ENCODE results near the gene PRDM16.

PRDM16 gene

DNA sequence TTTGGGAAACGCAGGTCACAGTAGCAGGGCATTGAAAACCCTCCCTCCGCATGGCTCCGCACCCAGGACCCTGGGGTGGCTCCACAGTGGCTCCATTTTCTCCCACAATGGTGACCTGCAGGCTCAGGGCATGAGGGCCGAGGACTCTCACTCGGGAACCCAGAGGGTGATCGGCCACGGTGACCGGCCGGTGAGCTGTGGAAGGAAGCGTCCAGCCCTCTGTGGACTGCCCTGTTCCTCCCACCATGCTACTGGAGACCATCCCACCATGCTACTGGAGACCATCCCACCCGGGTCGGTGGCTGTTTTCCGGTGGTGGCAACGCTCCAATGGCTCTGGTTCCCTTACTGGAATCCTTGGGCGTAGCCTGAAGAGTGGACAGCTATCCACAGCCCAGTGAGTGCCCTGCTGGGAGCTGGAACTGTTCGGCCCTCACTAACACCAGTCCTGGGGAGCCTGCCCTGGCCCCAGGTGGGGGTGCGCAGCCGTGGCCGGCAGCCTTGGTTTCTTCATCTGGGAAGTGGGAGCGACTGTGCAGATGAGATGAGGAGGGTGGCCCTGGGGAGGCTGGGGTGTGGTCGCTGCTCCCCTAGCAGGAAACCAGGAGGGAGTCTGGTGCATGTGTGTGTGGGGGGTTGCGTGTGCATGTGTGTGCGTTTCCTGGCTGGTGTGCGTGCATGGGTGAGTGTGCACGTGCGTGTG is 59.6 kb downstream of the PRDM16 start:
- no peak for DNase-seq

GRCh38 chr1:3129133-3129490 is 60.1 kb downstream of the PRDM16 start:
- DNase-seq: no peak

DNA sequence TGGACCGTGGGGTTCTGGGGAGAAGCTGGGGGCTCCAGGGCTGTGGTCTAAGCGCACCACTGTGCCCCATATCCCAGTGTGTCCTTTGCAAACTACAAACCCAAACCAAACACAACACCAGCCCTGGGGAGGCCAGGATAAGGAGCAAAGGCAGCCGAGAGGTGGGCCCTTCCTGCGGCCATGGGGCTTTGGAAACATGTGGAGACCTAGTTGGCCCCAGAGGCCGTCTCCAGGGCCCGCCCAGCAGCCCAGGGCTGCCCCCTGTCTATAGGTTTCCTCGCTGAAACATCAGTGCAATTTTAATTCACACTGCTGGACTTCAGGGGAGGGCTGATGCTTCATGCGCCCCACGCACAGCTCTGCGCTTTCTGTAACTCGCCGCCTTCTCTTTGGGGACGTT is 61.3 kb downstream of the PRDM16 start:
- no peak for DNase-seq

- no peak for DNase-seq
These were observed 63.7 kb downstream of the PRDM16 start for GRCh38 chr1:3132660-3133059.

GRCh38 chr1:3133686-3134085 is 64.7 kb downstream of the PRDM16 start:
- DNase-seq: no peak

DNA sequence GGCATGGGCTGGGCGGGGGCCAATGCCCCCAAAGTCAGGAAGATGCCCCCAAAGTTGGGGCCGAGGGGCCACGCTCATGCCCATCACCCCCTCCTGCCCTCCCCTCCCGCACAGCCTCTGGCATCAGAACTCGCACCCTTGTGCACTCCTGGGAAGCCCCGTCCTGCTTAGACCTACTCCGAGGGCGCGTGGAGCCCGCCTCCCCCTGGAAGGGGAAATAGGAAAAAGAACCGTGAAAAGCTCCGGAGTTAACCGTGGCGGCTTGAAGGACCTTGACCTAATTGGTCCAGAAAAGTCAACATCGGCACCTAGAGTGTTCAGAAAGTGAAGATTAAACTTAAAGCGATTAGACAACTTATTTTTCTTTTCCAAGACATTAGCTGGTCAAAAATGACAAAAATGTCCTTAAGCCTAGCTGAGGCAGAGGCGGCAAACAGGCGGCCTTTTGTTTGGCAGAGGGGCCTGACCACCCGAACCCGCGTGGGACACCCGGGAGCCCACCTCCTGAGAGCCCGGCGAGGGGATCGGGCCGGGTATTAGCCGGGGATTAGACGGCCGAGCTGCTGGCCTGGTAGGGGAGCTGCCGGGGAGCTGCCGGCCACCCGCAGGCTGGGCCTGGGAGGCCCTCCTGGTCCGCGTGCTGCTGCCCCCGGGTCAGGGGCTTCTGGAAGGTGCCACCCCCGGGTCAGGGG is 65.5 kb downstream of the PRDM16 start:
- no peak for DNase-seq

GRCh38 chr1:3135073-3135702 is 66.2 kb downstream of the PRDM16 start:
- DNase-seq: no peak

DNA sequence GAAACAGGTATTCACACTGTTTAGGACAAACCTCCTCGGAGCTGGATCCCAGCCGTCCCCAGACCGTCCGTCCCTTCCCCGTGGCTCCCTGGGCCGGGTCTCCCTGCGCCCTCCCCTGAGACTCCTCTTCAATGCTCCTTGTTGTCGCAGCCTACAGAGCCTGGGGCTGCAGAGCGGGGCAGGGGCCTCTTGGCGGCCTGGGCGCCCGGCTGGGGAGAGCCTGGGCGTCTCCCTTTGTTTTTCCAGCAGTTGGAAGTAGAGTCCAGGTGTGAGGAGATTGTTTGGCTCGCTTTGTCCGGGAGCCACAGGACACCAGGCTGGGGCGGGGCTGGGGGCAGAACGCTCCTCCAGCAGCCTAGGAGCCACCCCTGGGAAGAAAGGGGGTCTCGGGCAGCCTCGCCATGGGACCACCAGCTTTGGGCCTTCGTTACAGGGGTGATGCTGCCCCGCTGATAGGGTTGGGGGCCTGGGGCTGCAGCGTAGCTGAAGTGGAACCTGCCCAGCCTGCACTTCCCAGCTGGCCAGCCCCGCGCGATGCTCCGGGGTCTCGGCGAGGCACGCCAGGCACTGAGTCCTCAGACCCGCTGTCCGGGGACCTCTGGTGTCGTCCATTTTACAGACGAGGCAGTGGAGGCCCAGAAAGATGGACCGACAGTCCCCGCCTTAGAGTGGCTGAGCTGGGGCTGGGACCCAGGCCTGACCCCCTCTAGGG is 66.9 kb downstream of the PRDM16 start:
- DNase-seq: no peak

GRCh38 chr1:3136532-3136931 is 67.5 kb downstream of the PRDM16 start:
- no peak for DNase-seq

- DNase-seq: no peak
These were observed 68.4 kb downstream of the PRDM16 start for GRCh38 chr1:3137111-3138100.

DNA sequence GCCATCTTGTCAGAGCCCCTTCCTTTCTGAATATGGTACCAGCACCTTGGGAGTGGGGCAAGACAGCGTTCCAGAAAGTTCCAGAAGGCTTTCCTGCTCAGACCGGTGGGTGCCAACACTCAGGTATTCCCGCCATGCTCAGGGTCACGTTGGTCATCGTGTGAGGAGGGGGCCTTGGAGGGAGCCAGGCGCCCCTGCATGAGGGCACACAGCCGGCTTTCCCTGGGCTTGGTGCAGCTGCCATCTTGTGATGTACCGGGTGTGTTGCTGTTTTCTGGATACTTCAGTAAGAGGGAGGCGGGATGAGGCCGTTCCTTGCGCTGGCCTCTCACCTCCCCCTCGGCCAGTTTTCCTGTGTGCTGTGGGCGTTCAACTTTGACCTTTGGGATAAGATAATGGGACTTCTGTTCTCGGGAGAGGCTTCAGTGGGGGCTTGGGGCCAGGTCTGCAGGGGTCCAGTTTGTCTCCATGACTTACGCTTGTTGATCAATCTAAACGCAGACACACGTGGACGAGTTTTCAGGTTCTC is 69.7 kb downstream of the PRDM16 start:
- DNase-seq: no peak

DNA sequence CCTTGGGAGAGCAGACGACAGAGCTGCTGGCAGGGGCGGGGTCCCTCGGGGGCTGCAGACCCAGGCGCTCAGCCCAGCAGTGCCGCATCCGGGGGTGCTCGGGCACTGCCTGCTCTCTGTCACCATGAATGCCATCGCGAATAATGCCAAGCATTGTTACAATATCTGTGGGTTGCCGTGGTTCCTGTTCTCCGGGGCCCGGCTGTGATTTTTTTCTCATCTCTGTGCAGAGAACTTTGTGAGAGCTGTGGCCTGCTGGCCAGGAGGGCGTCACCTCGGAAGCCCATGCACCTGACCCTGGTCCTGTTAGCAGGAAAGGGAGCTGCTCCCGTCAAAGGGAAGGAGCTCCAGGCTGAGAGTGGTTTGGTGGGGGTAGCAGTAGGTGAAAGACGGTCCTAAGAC is 70.4 kb downstream of the PRDM16 start:
- DNase-seq: no peak

- DNase-seq: no peak
These were observed 70.9 kb downstream of the PRDM16 start for GRCh38 chr1:3139871-3140361.

GRCh38 chr1:3140437-3140836 is 71.4 kb downstream of the PRDM16 start:
- DNase-seq: no peak

DNA sequence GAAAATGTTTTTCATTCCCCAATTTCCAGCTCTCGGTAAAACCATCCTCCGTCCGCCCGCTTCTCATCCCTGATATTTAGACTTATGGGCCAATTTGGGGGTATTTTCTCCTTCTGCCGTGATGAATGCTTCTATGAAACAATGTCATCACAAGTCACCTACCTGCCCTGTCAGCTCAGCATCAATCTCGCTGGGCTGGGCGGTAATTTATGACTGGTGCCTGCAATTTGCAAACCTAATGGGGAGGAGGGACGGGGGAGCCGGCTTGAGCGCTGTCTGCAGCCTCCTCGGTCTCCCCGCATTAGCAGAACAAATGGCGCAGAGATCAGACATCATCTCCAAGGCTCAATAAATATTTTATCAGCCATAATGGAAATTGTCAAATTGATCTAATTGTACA is 72.1 kb downstream of the PRDM16 start:
- DNase-seq: no peak

DNA sequence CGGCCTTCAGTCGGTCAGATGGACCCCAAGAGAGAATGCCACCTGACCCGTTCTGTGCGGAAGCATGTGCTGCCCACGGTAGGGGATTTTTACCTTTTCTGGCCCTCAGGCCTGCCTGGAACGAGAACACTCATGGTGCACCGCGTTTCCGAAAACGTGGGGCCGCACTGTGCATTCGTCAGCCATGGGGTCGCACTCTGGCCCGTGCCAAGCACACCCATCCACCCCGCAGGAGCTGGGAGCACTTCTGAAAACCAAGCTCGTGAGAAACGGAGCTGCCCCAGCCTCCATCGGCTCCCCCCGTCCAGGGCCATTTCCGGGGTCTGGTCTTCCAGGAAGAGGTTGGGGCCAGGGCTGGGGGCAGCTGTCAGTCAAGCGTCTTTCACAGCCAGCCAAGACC is 72.8 kb downstream of the PRDM16 start:
- DNase-seq: no peak

DNA sequence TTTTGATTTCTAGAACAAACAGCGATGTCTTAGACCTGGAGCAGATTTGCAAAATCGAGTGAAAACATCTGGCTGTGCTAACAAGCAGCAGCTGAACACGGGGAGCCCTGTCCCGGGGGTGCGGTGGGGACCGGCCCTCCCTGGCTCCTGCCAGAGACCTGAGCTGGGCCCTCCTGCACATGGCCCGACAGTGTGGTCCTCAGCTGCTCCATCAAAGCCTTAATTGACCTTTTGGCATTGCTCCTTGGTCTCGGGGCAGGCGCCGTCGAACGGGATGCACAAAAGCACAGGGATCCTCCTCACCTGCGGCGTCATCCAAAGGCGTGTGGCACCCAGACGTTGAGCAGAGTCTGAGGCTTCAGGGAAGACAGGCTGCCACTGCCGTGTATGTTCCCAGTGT is 73.2 kb downstream of the PRDM16 start:
- DNase-seq: no peak

DNA sequence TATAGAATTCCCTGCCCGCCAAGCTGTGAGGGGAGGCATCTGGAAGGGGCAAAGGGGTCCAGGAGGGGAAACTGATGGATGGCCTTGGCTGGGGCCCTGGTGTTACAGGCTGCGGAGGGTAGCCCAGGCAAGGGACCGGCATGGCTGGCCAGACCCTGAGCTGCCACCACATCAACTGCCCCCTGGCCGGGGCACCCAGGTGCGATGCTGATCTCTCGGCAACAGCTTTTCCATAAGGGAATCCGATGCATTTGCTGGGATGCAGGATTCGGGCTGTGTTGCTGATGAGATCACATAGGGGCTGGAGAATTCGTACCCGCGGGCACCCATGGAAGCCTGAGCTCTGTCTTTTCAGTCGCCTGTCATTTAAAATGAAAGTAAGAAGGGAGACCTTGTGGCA is 73.7 kb downstream of the PRDM16 start:
- DNase-seq: no peak

DNA sequence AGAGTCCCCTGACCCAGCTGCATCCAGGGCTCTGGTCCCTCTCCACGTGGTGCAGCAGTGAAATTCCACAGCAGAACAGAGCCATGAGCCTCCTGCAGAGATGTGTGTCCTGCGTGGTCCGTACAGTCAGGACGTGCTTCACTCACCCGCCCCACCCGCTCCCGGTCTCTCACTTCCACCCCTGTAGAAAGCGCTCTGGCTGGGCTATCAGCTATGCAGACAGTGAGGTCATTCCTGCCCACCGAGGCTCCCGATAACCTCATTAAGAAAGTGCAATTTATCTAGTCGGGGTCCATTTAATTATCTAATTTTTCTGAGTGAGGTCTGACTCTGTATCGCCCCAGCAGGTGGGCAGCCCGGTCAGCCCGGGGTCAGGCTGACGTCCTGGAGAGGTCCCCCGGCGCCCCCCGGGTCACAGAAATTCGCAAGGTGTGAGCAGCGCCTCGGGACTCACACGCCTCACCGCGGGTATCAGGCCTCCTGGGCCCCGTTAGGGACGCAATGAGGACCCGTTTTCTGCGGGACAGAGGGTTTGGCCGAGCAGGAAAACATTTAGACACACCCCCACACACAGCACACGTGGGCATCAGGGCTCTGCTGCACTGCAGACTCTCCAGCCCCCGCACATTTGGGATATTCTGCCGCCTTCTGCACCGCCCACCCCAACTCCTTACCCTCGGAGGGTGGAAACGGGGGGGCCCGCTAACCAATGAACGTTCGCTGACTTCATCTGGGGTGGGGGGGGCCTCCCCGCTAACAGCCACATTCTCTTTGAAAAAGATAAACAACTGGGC is 76.7 kb downstream of the PRDM16 start:
- no peak for DNase-seq

DNA sequence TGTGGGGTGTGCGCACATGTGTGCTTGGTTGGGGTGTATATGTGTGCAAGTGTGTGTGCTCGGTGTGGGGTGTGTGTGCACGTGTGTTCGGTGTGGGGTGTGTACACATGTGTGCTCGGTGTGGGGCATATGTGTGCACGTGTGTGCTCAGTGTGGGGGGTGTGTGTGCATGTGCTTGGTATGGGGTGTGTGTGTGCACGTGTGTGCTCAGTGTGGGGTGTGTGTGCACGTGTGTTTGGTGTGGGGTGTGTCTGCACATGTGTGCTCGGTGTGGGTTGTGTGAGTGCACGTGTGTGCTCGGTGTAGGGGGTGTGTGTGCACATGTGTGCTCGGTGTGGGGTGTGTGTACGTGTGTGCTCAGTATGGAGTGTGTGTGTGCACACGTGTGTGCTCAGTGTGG is 77.5 kb downstream of the PRDM16 start:
- no peak for DNase-seq

GRCh38 chr1:3146907-3147306 is 77.9 kb downstream of the PRDM16 start:
- no peak for DNase-seq

All from NCI-H524 (cell line).